ENCODE results near the gene PPARD.

Gene PPARD

GRCh38 chr6:35397806-35398418 lies 55.6 kb downstream of the PPARD start:
- no peak for TF ChIP-seq BHLHE40 (IDR thresholded peaks at IDR 0.05; ENCODE audit: borderline replicate concordance)
- TF ChIP-seq FOXM1 (IDR thresholded peaks at IDR 0.05; ENCODE audit: borderline replicate concordance): no peak
- no peak for TF ChIP-seq ELF4 (IDR thresholded peaks at IDR 0.05)
- TF ChIP-seq NFRKB (IDR thresholded peaks at IDR 0.05): no peak
- TF ChIP-seq TARDBP (IDR thresholded peaks at IDR 0.05): no peak
- TF ChIP-seq PKNOX1 (IDR thresholded peaks at IDR 0.05): no peak
- TF ChIP-seq FOXA1 (IDR thresholded peaks at IDR 0.05): no peak
- TF ChIP-seq ZNF384 (IDR thresholded peaks at IDR 0.05): no peak
- TF ChIP-seq L3MBTL2 (conservative IDR thresholded peaks at IDR 0.05): no peak
- no peak for TF ChIP-seq FOXK2 (IDR thresholded peaks at IDR 0.05)
- no peak for TF ChIP-seq SUZ12 (IDR thresholded peaks at IDR 0.05)
- TF ChIP-seq SP1 (IDR thresholded peaks at IDR 0.05): no peak
- no peak for TF ChIP-seq HDGF (IDR thresholded peaks at IDR 0.05; ENCODE audit: borderline replicate concordance)
- TF ChIP-seq CTBP1 (IDR thresholded peaks at IDR 0.05; ENCODE audit: borderline replicate concordance): no peak
- no peak for TF ChIP-seq LEF1 (IDR thresholded peaks at IDR 0.05; ENCODE audit: borderline replicate concordance)
- TF ChIP-seq ARNT (IDR thresholded peaks at IDR 0.05): no peak
- DNase-seq (ENCODE audit: extremely low spot score): no peak
- ChIA-PET POLR2A (no interaction called here), CTCF (no interaction called here)

DNA sequence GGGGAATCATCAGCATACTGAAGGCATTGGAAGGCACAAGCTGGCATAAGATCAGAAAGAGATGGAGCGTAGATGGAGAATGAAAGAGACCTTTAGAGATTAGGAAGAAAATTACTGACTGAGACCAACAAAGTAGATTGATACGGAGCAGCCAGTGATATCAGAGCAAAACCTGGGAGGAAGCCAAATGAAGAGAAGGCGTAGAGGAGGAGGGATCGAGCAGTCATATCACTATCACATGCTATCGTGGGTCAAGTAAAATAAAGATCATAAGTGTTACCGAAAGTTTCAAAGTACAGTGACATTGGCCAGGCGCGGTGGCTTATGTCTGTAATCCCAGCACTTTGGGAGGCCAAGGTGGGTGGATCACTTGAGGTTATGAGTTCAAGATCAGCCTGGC lies 56.2 kb downstream of the PPARD start:
- no peak for TF ChIP-seq LEF1 (IDR thresholded peaks at IDR 0.05; ENCODE audit: borderline replicate concordance)
- no peak for TF ChIP-seq ELF4 (IDR thresholded peaks at IDR 0.05)
- no peak for TF ChIP-seq FOXM1 (IDR thresholded peaks at IDR 0.05; ENCODE audit: borderline replicate concordance)
- no peak for TF ChIP-seq TARDBP (IDR thresholded peaks at IDR 0.05)
- no peak for TF ChIP-seq FOXK2 (IDR thresholded peaks at IDR 0.05)
- TF ChIP-seq BHLHE40 (IDR thresholded peaks at IDR 0.05; ENCODE audit: borderline replicate concordance): no peak
- TF ChIP-seq PKNOX1 (IDR thresholded peaks at IDR 0.05): no peak
- no peak for DNase-seq (ENCODE audit: extremely low spot score)
- CTCF ChIA-PET: no interaction called here
- POLR2A ChIA-PET: no interaction called here

DNA sequence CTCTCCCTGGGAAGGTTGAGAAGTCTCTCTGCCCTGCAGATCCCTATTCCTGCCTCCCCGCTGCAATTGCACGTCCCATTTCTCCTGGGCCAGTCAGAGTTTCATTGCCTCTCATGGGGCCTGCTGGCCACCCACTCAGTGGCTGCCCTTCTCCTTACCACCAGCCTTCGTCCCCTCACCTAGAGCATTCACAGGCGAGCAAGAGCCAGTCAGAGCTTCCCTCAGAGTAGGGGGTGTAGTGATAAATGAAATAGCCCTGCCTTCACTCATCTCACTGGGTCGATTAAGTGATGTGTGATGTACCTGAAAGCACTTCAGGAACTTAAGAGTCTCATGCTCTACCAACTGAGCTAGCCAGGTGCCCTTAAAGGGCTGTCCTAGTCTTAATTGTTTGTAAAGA lies 57.8 kb downstream of the PPARD start:
- DNase-seq (ENCODE audit: extremely low spot score): no peak
- POLR2A ChIA-PET: interaction anchor here (1.1 kb wide), 1 partner anchor 39 kb away, joined by 3 read pairs; no protein-coding TSS in a partner anchor
- TF ChIP-seq LEF1 (IDR thresholded peaks at IDR 0.05; ENCODE audit: borderline replicate concordance): no peak
- no peak for TF ChIP-seq SUZ12 (IDR thresholded peaks at IDR 0.05)
- TF ChIP-seq NFRKB (IDR thresholded peaks at IDR 0.05): no peak
- no peak for TF ChIP-seq ARNT (IDR thresholded peaks at IDR 0.05)
- TF ChIP-seq FOXK2 (IDR thresholded peaks at IDR 0.05): no peak
- no peak for TF ChIP-seq FOXA1 (IDR thresholded peaks at IDR 0.05)
- TF ChIP-seq TARDBP (IDR thresholded peaks at IDR 0.05): no peak
- CTCF ChIA-PET: interaction anchor here (1.5 kb wide), 1 partner anchor 14 kb away, joined by 4 read pairs; no protein-coding TSS in a partner anchor

- CTCF ChIA-PET: interaction anchor here (1.5 kb wide), 1 partner anchor 14 kb away, joined by 4 read pairs; no protein-coding TSS in a partner anchor
- POLR2A ChIA-PET: interaction anchor here (1.1 kb wide), 1 partner anchor 40 kb away, joined by 3 read pairs; no protein-coding TSS in a partner anchor
Measured at GRCh38 chr6:35400901-35401311, 58.5 kb downstream of the PPARD start.

DNA sequence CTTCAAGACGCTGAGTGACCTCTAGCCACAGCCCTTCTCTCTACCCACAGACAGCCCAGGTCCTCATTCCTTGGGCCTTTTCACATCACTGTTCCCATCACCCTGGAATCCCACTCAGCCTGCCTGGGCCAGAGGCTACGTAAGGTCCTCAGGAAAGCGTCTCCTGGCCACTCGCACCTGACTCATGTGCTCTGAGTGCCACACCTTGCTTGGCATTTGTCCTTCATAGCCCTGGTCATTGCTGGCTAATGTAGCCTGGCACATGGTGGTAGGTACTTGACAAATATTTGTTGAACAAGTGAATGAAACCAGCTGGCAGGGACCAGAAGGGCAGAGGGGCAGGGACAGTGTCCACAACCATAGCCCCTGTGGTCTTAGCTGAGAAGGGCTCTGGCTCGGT lies 59.2 kb downstream of the PPARD start:
- POLR2A ChIA-PET: no interaction called here
- TF ChIP-seq ELF4 (IDR thresholded peaks at IDR 0.05) (no peak), L3MBTL2 (conservative IDR thresholded peaks at IDR 0.05) (no peak), FOXK2 (IDR thresholded peaks at IDR 0.05) (no peak), TARDBP (IDR thresholded peaks at IDR 0.05) (no peak), SUZ12 (IDR thresholded peaks at IDR 0.05) (no peak), ARNT (IDR thresholded peaks at IDR 0.05) (no peak), SP1 (IDR thresholded peaks at IDR 0.05) (no peak), ZNF384 (IDR thresholded peaks at IDR 0.05) (no peak), NFRKB (IDR thresholded peaks at IDR 0.05) (no peak), CTBP1 (IDR thresholded peaks at IDR 0.05; ENCODE audit: borderline replicate concordance) (no peak), LEF1 (IDR thresholded peaks at IDR 0.05; ENCODE audit: borderline replicate concordance) (no peak), BHLHE40 (IDR thresholded peaks at IDR 0.05; ENCODE audit: borderline replicate concordance) (no peak), FOXA1 (IDR thresholded peaks at IDR 0.05) (no peak), FOXM1 (IDR thresholded peaks at IDR 0.05; ENCODE audit: borderline replicate concordance) (no peak), HDGF (IDR thresholded peaks at IDR 0.05; ENCODE audit: borderline replicate concordance) (no peak), PKNOX1 (IDR thresholded peaks at IDR 0.05) (no peak)

More at GRCh38 chr6:35400901-35401311, 58.5 kb downstream of the PPARD start:
- no peak for DNase-seq (ENCODE audit: extremely low spot score)
- TF ChIP-seq ELF4 (IDR thresholded peaks at IDR 0.05): no peak
- TF ChIP-seq FOXA1 (IDR thresholded peaks at IDR 0.05): no peak
- no peak for TF ChIP-seq SUZ12 (IDR thresholded peaks at IDR 0.05)

GRCh38 chr6:35402136-35402855 lies 59.9 kb downstream of the PPARD start:
- POLR2A ChIA-PET: no interaction called here
- CTCF ChIA-PET: interaction anchor here (0.7 kb wide), 1 partner anchor 9 kb away, joined by 3 read pairs; no protein-coding TSS in a partner anchor
- TF ChIP-seq NFRKB (IDR thresholded peaks at IDR 0.05): no peak
- no peak for TF ChIP-seq L3MBTL2 (conservative IDR thresholded peaks at IDR 0.05)
- TF ChIP-seq PKNOX1 (IDR thresholded peaks at IDR 0.05): no peak
- TF ChIP-seq LEF1 (IDR thresholded peaks at IDR 0.05; ENCODE audit: borderline replicate concordance): no peak
- TF ChIP-seq HDGF (IDR thresholded peaks at IDR 0.05; ENCODE audit: borderline replicate concordance): no peak
- TF ChIP-seq ELF4 (IDR thresholded peaks at IDR 0.05): no peak
- no peak for TF ChIP-seq TARDBP (IDR thresholded peaks at IDR 0.05)
- no peak for TF ChIP-seq SUZ12 (IDR thresholded peaks at IDR 0.05)
- no peak for DNase-seq (ENCODE audit: extremely low spot score)

More for the DNA sequence above, 59.2 kb downstream of the PPARD start:
- DNase-seq (ENCODE audit: extremely low spot score): no peak
- CTCF ChIA-PET: interaction anchor here (0.7 kb wide), 1 partner anchor 8 kb away, joined by 3 read pairs; no protein-coding TSS in a partner anchor
